GM23338 (cell line): ENCODE results near the gene CFAP299. TPM values are rescaled to one million over a fixed set of nuclear protein-coding genes. Genes with fewer than 3 reads are reported as not detected.

Source experiments
- ATAC-seq: fragments of 200-7000 bp; cut with Tn5 transposase; 3 replicates; pipeline ENCODE4 v1.9.1; 2020
- DNase-seq: peaks from one replicate; pipeline ENCODE4 v3.0.0-alpha.2; 2015; ENCODE audit warnings: low spot score
- H2AFZ ChIP-seq: fragments of 200-600 bp; sonication (generic); 2 replicates; pipeline ENCODE4 v1.8.0; 2016; ENCODE audit warnings: antibody characterized with exemption, mild to moderate bottlenecking, moderate library complexity
- H3F3A ChIP-seq: fragments of 200-600 bp; sonication (generic); replicated peaks from 2 replicates; pipeline ENCODE4 v1.8.0; 2017; ENCODE audit warnings: antibody characterized with exemption, mixed run types, low read depth
- H3K27ac ChIP-seq: fragments of 200-600 bp; sonication (generic); 2 replicates; pipeline ENCODE4 v1.6.1; 2016; ENCODE audit warnings: low read depth
- H3K27me3 ChIP-seq: fragments of 200-600 bp; sonication (generic); 2 replicates; pipeline ENCODE4 v1.8.0; 2016; ENCODE audit warnings: mild to moderate bottlenecking, mixed run types, moderate library complexity; ENCODE audit not compliant: insufficient read depth
- H3K36me3 ChIP-seq: fragments of 200-600 bp; sonication (generic); 2 replicates; pipeline ENCODE4 v1.8.0; 2016; ENCODE audit warnings: mild to moderate bottlenecking; ENCODE audit not compliant: insufficient read depth
- H3K4me1 ChIP-seq: fragments of 200-600 bp; sonication (generic); 2 replicates; pipeline ENCODE4 v1.8.0; 2016; ENCODE audit warnings: mild to moderate bottlenecking, moderate library complexity; ENCODE audit not compliant: insufficient read depth
- H3K4me2 ChIP-seq: fragments of 200-600 bp; sonication (generic); 2 replicates; pipeline ENCODE4 v1.7.1; 2017; ENCODE audit warnings: mixed run types
- H3K4me3 ChIP-seq: fragments of 200-600 bp; sonication (generic); 2 replicates; pipeline ENCODE4 v1.6.1; 2016; ENCODE audit warnings: mixed run types
- H3K79me2 ChIP-seq: fragments of 200-600 bp; sonication (generic); replicated peaks from 2 replicates; pipeline ENCODE4 v1.8.0; 2017; ENCODE audit warnings: mild to moderate bottlenecking; ENCODE audit not compliant: insufficient read depth
- H3K9me2 ChIP-seq: fragments of 200-600 bp; sonication (generic); 2 replicates; pipeline ENCODE4 v1.8.0; 2017; ENCODE audit not compliant: insufficient read depth
- H4K20me1 ChIP-seq: fragments of 200-600 bp; sonication (generic); replicated peaks from 2 replicates; pipeline ENCODE4 v1.8.0; 2017; ENCODE audit warnings: mild to moderate bottlenecking; ENCODE audit not compliant: insufficient read depth
- H3K27ac Mint-ChIP-seq: 2 replicates; pipeline ENCODE4 v1.8.0; 2020; ENCODE audit warnings: inconsistent platforms, mild to moderate bottlenecking, moderate library complexity, mixed read lengths
- H3K27me3 Mint-ChIP-seq: 3 replicates; pipeline ENCODE4 v1.8.0; 2022; ENCODE audit warnings: low read depth, mild to moderate bottlenecking, moderate library complexity, mixed read lengths, inconsistent platforms; ENCODE audit not compliant: insufficient read depth, poor library complexity
- H3K36me3 Mint-ChIP-seq: 3 replicates; pipeline ENCODE4 v1.8.0; 2021; ENCODE audit warnings: low read depth, mild to moderate bottlenecking, inconsistent platforms, moderate library complexity, mixed read lengths
- H3K4me1 Mint-ChIP-seq: 3 replicates; pipeline ENCODE4 v1.8.0; 2020; ENCODE audit warnings: mild to moderate bottlenecking, inconsistent platforms, mixed read lengths
- H3K4me3 Mint-ChIP-seq: 3 replicates; pipeline ENCODE4 v1.8.0; 2021; ENCODE audit warnings: moderate library complexity, mild to moderate bottlenecking, inconsistent platforms, mixed read lengths
- H3K9me3 Mint-ChIP-seq: 3 replicates; pipeline ENCODE4 v1.8.0; 2020; ENCODE audit warnings: moderate library complexity, mild to moderate bottlenecking, inconsistent platforms, mixed read lengths
- CREB1 ChIP-seq: fragments of 250-450 bp; sonication (Bioruptor Pico); IDR thresholded peaks from 2 replicates; pipeline ENCODE4 v1.5.0; 2020; ENCODE audit warnings: low read depth, mild to moderate bottlenecking, moderate library complexity
- CTCF ChIP-seq, 2 experiments: fragments of 200-600 bp in 1 of 2; sonication (generic) in 1 of 2; conservative IDR thresholded peaks; 2 replicates each; pipeline versions ENCODE4 v1.5.1 to v1.6.1; 2016 to 2017; ENCODE audit warnings: antibody characterized with exemption in 2 of 2, low read depth in 2 of 2, mild to moderate bottlenecking in 2 of 2, moderate library complexity in 1 of 2
- ETS1 ChIP-seq: IDR thresholded peaks from 2 replicates; pipeline ENCODE4 v1.6.1; 2016; ENCODE audit warnings: antibody characterized with exemption
- EZH2 ChIP-seq: fragments of 200-600 bp; sonication (generic); IDR thresholded peaks from one replicate; pipeline ENCODE4 v1.8.0; 2017; ENCODE audit warnings: antibody characterized with exemption, mild to moderate bottlenecking, low read depth; ENCODE audit not compliant: unreplicated experiment
- EZH2phosphoT487 ChIP-seq: fragments of 200-600 bp; sonication (generic); IDR thresholded peaks from one replicate; pipeline ENCODE4 v1.8.1; 2018; ENCODE audit warnings: antibody characterized with exemption; ENCODE audit not compliant: unreplicated experiment
- JUNB ChIP-seq: IDR thresholded peaks from one replicate; pipeline ENCODE4 v1.6.1; 2016; ENCODE audit warnings: antibody characterized with exemption; ENCODE audit not compliant: unreplicated experiment
- NANOG ChIP-seq: IDR thresholded peaks from 2 replicates; pipeline ENCODE4 v1.6.1; 2016; ENCODE audit warnings: antibody characterized with exemption, borderline replicate concordance
- POLR2AphosphoS5 ChIP-seq: IDR thresholded peaks from 2 replicates; pipeline ENCODE4 v1.6.1; 2016; ENCODE audit warnings: antibody characterized with exemption, low read depth
- REST ChIP-seq: IDR thresholded peaks from one replicate; pipeline ENCODE4 v1.6.1; 2018; ENCODE audit warnings: antibody characterized with exemption; ENCODE audit not compliant: unreplicated experiment
- STAT1 ChIP-seq: IDR thresholded peaks from one replicate; pipeline ENCODE4 v1.6.1; 2016; ENCODE audit warnings: antibody characterized with exemption; ENCODE audit not compliant: unreplicated experiment
- ZNF114 ChIP-seq: fragments of 250-450 bp; sonication (Bioruptor Pico); IDR thresholded peaks from 2 replicates; pipeline ENCODE4 v1.5.0; 2020; ENCODE audit warnings: mild to moderate bottlenecking, moderate library complexity
- ZNF331 ChIP-seq: fragments of 250-450 bp; sonication (Bioruptor Pico); IDR thresholded peaks from 2 replicates; pipeline ENCODE4 v1.5.0; 2020; ENCODE audit warnings: low read depth, mild to moderate bottlenecking, moderate library complexity
- ZNF462 ChIP-seq: fragments of 250-450 bp; sonication (Bioruptor Pico); IDR thresholded peaks from 2 replicates; pipeline ENCODE4 v1.5.0; 2020; ENCODE audit warnings: mild to moderate bottlenecking, moderate library complexity
- polyA plus RNA-seq: library from polyadenylated mRNA; unstranded; fragments of >200 nt; fragmentation: Nextera tagmentation; extraction: Ambion mirVana; gene quantifications from 2 replicates; pipeline ENCODE4 v1.2.1, GENCODE V29; 2016
- total RNA-seq: library from RNA; depleted of rRNA; stranded (reverse); fragments of >200 nt; shearing (Covaris generic); gene quantifications from 2 replicates; pipeline ENCODE4 v1.2.3, GENCODE V29; 2014

Gene CFAP299
- total and polyA plus RNA-seq, 2 experiments from 2014 or later, result not detected

GRCh38 chr4:80454040-80454439 lies 118.5 kb downstream of the CFAP299 start:
- H3K4me3 Mint-ChIP-seq, result no peak overlapping the region
- Histone ChIP-seq H3F3A (no peaks in the 10 kb centered on the region), H3K4me2 (no peak overlapping the region), H3K27ac (no peak overlapping the region), H3K9me2 (peaks cover 9% of the 10 kb centered on the region), H3K36me3 (no peaks in the 10 kb centered on the region), H3K4me1 (peaks cover 15% of the 10 kb centered on the region), H2AFZ (no peak overlapping the region), H3K79me2 (no peaks in the 10 kb centered on the region), H3K4me3 (no peak overlapping the region), H3K27me3 (no peaks in the 10 kb centered on the region), H4K20me1 (no peaks in the 10 kb centered on the region)
- peaks cover 17% of the 10 kb centered on the region for H3K4me1 Mint-ChIP-seq
- ATAC-seq, result no peak; the same call in 2 of the 3 replicates
- no peak for TF ChIP-seq NANOG
- no peak for TF ChIP-seq ZNF462 (CRISPR knock-in tag)
- TF ChIP-seq CTCF (conservative IDR thresholded peaks at IDR 0.05; ENCODE audit: low read depth in 2 of 2), result no peak
- TF ChIP-seq STAT1, result no peak
- no peak for TF ChIP-seq JUNB
- TF ChIP-seq POLR2AphosphoS5, result no peak
- TF ChIP-seq REST, result no peak
- TF ChIP-seq ZNF114 (CRISPR knock-in tag), result no peak
- TF ChIP-seq EZH2, result no peak
- TF ChIP-seq ETS1, result no peak
- TF ChIP-seq ZNF331 (CRISPR knock-in tag), result no peak
- TF ChIP-seq EZH2phosphoT487, result no peak
- no peak for TF ChIP-seq CREB1 (CRISPR knock-in tag)
- H3K27me3 Mint-ChIP-seq, result no peaks in the 10 kb centered on the region
- no peaks in the 10 kb centered on the region for H3K36me3 Mint-ChIP-seq
- peak overlapping the region; percentile 41 for H3K27ac Mint-ChIP-seq
- H3K9me3 Mint-ChIP-seq, result no peaks in the 10 kb centered on the region
- no peak for DNase-seq
